ENCODE measurements around the gene OR6J1. TPM values are rescaled to one million over a fixed set of nuclear protein-coding genes. Genes with fewer than 3 reads are reported as not detected.
"Not testable (repeated sequence)": the region's sequence is repeated elsewhere in the genome, so short reads cannot be mapped to it uniquely, and the experiment has no call there.

OR6J1 gene
- total RNA-seq, 2 donors from 2014 or later, result not detected

DNA sequence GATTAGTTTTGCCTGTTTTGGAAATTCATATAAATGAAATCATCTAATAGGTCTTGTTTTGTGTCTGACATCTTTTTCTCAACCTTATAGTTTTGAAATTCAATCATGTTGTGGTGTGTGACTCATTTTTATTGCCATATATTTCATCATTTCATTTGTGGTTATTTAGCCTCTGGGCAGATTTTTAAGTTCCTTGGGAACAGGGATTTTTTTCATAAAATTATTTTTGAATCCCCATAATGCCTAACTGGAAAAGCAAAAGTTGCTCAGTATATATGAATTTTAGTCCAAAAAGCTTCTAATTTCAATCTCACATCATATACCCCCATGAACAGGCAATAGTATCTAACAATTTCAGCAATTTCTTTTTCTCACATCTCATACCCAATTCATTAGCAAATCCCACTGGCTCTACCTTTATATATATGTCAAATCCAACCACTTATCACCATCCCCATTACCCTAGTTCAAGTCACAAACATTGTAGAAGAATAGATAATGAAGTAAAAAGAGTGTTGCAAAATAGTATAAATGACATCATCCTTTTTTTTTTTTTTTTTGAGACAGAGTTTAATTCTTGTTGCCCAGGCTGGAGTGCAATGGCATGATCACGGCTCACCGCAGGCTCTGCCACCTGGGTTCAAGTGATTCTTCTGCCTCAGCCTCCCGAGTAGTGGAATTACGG is 2.6 kb upstream of the OR6J1 start:
- WGBS, 2 donors, result 80 to 84% methylated on average over 4 of the region's 4 CpGs
- no peak for ATAC-seq
- H3K9me3 ChIP-seq, result no peaks in the 10 kb centered on the region
- no peaks in the 10 kb centered on the region for H3K4me1 ChIP-seq
- TF ChIP-seq, protein P1, sequence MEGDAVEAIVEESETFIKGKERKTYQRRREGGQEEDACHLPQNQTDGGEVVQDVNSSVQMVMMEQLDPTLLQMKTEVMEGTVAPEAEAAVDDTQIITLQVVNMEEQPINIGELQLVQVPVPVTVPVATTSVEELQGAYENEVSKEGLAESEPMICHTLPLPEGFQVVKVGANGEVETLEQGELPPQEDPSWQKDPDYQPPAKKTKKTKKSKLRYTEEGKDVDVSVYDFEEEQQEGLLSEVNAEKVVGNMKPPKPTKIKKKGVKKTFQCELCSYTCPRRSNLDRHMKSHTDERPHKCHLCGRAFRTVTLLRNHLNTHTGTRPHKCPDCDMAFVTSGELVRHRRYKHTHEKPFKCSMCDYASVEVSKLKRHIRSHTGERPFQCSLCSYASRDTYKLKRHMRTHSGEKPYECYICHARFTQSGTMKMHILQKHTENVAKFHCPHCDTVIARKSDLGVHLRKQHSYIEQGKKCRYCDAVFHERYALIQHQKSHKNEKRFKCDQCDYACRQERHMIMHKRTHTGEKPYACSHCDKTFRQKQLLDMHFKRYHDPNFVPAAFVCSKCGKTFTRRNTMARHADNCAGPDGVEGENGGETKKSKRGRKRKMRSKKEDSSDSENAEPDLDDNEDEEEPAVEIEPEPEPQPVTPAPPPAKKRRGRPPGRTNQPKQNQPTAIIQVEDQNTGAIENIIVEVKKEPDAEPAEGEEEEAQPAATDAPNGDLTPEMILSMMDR (IDR thresholded peaks at IDR 0.05), result no peak
- TF ChIP-seq POLR2A (IDR thresholded peaks at IDR 0.05), result no peak
- H3K4me3 ChIP-seq, result no peak overlapping the region
- intact Hi-C loops (cut with DNase I), result no loop called here
- no peaks in the 10 kb centered on the region for H3K27me3 ChIP-seq
- no peaks in the 10 kb centered on the region for H3K36me3 ChIP-seq (replicated peaks in 1 of 2; ENCODE audit: insufficient read depth in 1 of 2, low read depth in 2 of 2)
- no peak for DNase-seq
- H3K27ac ChIP-seq, result no peak overlapping the region

DNA sequence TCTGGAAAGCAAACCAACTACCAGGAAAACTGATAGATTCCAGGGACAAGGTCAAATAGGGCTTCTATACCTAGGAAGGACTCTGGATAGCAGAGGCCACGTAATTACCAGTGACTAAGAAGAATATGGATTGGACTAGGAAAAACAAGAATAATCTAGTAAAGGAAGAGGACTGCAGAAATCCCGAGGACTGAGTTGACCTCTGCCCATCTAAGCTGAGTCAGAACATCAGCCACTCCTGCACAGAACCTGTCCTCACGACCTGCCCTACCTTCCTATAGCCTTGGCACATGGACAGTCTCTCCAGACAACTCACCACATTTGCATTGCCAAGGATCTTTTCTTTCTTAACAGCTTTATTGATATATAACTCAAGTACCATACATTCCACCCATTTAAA is 2.3 kb downstream of the OR6J1 start:
- Histone ChIP-seq H3K9me3 (no peaks in the 10 kb centered on the region), H3K4me3 (no peak overlapping the region), H3K27me3 (no peaks in the 10 kb centered on the region), H3K27ac (no peak overlapping the region), H3K36me3 (replicated peaks in 1 of 2; ENCODE audit: insufficient read depth in 1 of 2, low read depth in 2 of 2) (no peaks in the 10 kb centered on the region), H3K4me1 (no peaks in the 10 kb centered on the region)
- 44 to 47% methylated on average over 3 of the region's 3 CpGs for WGBS, 2 donors
- TF ChIP-seq, protein P1 (IDR thresholded peaks at IDR 0.05), result no peak
- TF ChIP-seq POLR2A (IDR thresholded peaks at IDR 0.05), result no peak
- ATAC-seq (no peak), DNase-seq (no peak)
- intact Hi-C loops (cut with DNase I), result loop anchor here (5.0 kb wide), 1 partner anchor 70 kb away; no protein-coding TSS in a partner anchor

DNA sequence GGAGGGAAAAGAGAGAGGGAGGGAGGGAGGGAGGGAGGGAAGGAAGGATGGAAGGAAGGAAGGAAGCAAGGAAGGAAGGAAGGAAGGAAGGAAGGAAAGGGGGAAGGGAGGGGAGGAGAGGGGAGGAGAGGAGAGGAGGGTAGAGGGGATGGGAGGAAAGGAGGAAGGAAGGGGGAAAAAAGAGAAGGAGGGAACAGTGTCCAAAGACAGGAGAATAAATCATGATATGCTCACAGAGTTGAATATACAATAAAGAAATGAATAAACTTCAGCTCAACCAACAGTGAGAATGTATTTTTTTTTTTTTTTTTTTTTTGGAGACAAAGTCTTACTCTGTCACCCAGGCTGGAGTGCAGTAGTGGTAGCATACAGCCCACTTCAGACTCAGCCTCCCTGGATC is 4.0 kb downstream of the OR6J1 start:
- Histone ChIP-seq H3K4me3 (no peak overlapping the region), H3K9me3 (no peaks in the 10 kb centered on the region), H3K27me3 (no peaks in the 10 kb centered on the region), H3K4me1 (no peaks in the 10 kb centered on the region), H3K36me3 (replicated peaks in 1 of 2; ENCODE audit: insufficient read depth in 1 of 2, low read depth in 2 of 2) (no peaks in the 10 kb centered on the region), H3K27ac (no peak overlapping the region)
- TF ChIP-seq, protein P1 (IDR thresholded peaks at IDR 0.05), result no peak
- no peak for TF ChIP-seq POLR2A (IDR thresholded peaks at IDR 0.05)
- no peak for DNase-seq
- intact Hi-C loops (cut with DNase I), result loop anchor here (5.0 kb wide), 1 partner anchor 68 kb away; no protein-coding TSS in a partner anchor
- ATAC-seq, result no peak

DNA sequence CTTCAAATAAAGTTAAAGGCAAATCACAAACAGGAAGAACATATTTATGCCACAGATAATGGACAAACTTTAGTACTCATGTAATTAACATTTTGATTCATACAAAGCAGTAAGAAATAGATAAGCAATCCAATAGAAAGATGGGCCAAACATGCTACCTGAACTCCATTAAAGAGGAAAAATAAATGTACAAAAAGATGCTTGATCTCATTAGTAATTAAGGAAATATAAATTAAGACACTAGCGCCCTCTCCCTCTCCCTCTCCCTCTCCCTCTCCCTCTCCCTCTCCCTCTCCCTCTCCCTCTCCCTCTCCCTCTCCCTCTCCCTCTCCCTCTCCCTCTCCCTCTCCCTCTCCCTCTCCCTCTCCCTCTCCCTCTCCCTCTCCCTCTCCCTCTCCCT is 8.2 kb downstream of the OR6J1 start:
- H3K4me1 ChIP-seq; ATAC-seq; H3K4me3 ChIP-seq; H3K27me3 ChIP-seq; DNase-seq; H3K36me3 ChIP-seq (replicated peaks in 1 of 2; ENCODE audit: insufficient read depth in 1 of 2, low read depth in 2 of 2); H3K27ac ChIP-seq; H3K9me3 ChIP-seq; intact Hi-C loops (cut with DNase I): not testable (repeated sequence)
- 50 to 60% methylated on average over 1 of the region's 1 CpG for WGBS, 2 donors

DNA sequence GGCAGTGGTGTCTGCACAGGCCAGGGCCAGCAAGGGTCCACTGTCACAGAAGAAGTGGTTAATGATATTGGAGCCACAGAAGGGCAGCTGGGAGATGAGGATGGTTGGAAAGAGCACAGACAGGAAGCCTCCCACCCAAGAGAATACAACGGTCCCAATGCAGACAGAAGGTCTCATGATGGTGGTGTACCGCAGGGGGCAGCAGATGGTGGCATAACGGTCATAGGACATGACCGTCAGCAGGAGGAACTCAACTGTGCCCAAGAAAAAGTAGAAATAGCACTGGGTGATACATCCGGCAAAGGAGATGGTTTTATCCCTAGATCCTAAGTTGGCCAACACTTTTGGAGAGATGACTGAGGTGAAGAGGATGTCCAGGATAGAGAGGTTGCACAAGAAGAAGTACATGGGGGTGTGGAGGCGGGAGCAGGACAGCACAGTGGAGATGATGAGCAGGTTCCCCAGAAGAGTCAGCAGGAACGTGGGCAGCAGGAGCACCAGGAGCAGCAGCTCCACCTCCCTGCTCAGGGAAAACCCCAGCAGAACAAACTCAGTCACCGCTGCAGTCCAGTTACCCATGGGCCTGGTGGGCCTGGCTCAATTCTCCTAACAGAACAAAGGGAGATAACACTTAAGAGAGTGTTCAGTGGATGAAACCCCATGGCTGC is 9.8 kb downstream of the OR6J1 start:
- intact Hi-C loops (cut with DNase I), result no loop called here
- H3K4me1 ChIP-seq, result no peaks in the 10 kb centered on the region
- H3K9me3 ChIP-seq, result no peaks in the 10 kb centered on the region
- ATAC-seq (no peak), DNase-seq (no peak)
- H3K27me3 ChIP-seq, result no peaks in the 10 kb centered on the region
- no peaks in the 10 kb centered on the region for H3K36me3 ChIP-seq (replicated peaks in 1 of 2; ENCODE audit: insufficient read depth in 1 of 2, low read depth in 2 of 2)
- WGBS, 2 donors, result 75 to 78% methylated on average over 8 of the region's 8 CpGs
- no peak overlapping the region for H3K4me3 ChIP-seq
- no peak for TF ChIP-seq POLR2A (IDR thresholded peaks at IDR 0.05)
- TF ChIP-seq, protein P1 (IDR thresholded peaks at IDR 0.05), result no peak
- H3K27ac ChIP-seq, result no peak overlapping the region

Data from body of pancreas (tissue), 4 donors.